Measurements from ENCODE around the gene GRIP1. TPM values are rescaled to one million over a fixed set of nuclear protein-coding genes. Genes with fewer than 3 reads are reported as not detected.

Gene GRIP1
- polyA plus RNA-seq, 4 donors, result 0.54 to 5.9 (median 0.81) TPM

DNA sequence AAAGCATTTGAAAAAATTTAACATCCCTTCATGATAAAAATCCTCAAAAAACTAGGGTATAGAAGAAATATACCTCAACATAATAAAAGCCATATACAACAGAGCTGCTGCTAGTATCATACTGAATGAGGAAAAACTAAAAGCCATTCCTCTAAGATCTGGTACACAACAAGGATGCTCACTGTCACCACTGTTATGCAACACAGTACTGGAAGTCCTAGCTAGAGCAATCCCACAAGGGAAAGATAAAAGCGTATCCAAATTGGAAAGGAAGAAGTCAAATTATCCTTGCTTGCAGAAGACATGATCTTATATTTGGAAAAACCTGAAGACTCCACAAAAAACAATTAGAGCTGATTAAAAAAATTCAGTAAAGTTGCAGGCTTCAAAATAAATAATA, 261.7 kb downstream of the GRIP1 start:
- H3K9me3 ChIP-seq (ENCODE audit: control insufficient read depth in 2 of 2, insufficient read depth in 1 of 2, low read depth in 1 of 2, low read length in 1 of 2), result no peaks in the 10 kb centered on the region
- 87 to 100% (median 100%) methylated on average over 1 of the region's 1 CpG for WGBS, 3 donors
- no peaks in the 10 kb centered on the region for H3K27me3 ChIP-seq (ENCODE audit: control insufficient read depth in 3 of 3, insufficient read depth in 3 of 3, low read length in 3 of 3)
- H3K4me3 ChIP-seq (ENCODE audit: low read depth in 1 of 3, low read length in 3 of 3), result no peak overlapping the region
- no peaks in the 10 kb centered on the region for H3K36me3 ChIP-seq (ENCODE audit: control insufficient read depth in 3 of 3, insufficient read depth in 2 of 3, low read depth in 1 of 3, low read length in 3 of 3)
- no peak for DNase-seq
- FAIRE-seq, result no peak
- no peak overlapping the region for H3K27ac ChIP-seq (ENCODE audit: low read depth in 1 of 3, low read length in 2 of 3)
- no peaks in the 10 kb centered on the region for H3K4me1 ChIP-seq (ENCODE audit: control insufficient read depth in 3 of 3, insufficient read depth in 2 of 3, low read depth in 1 of 3, low read length in 2 of 3)

DNA sequence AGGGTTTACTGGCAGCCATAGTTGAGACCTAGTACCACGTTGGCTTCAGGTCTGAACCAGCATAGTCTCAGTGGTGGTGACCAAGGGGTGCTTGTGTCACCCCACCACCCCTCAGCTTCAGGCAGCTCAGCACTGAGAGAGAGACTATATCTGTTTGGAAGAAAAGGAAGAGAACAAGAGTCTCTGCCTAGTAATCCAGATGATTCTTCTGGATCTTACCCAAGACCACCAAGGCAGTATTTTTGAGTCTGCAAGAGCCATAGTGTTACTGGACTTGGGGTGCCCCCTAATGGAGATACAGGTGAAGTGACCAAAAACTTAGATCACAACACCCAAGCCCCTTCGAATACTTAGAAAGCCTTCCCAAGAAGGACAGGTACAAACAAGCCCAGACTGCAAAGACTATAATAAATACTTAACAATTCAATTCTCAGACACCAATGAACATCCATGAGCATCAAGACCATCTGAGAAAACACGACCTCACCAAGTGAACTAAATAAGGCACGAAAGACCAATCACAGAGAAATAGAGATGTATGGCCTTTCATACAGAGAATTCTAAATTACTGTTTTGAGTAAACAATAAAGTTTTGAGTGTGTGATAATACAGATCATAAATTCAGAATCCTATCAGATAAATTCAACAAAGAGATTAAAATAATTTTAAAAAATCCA, 269.5 kb downstream of the GRIP1 start:
- DNase-seq (peak; percentile 28 to 48), FAIRE-seq (no peak)
- Histone ChIP-seq H3K36me3 (ENCODE audit: control insufficient read depth in 3 of 3, insufficient read depth in 2 of 3, low read depth in 1 of 3, low read length in 3 of 3) (no peaks in the 10 kb centered on the region), H3K27ac (ENCODE audit: low read depth in 1 of 3, low read length in 2 of 3) (no peak overlapping the region), H3K27me3 (ENCODE audit: control insufficient read depth in 3 of 3, insufficient read depth in 3 of 3, low read length in 3 of 3) (no peaks in the 10 kb centered on the region), H3K4me1 (ENCODE audit: control insufficient read depth in 3 of 3, insufficient read depth in 2 of 3, low read depth in 1 of 3, low read length in 2 of 3) (peaks cover 0 to 14% (median 0%) of the 10 kb centered on the region in 3 donors), H3K4me3 (ENCODE audit: low read depth in 1 of 3, low read length in 3 of 3) (no peak overlapping the region), H3K9me3 (ENCODE audit: control insufficient read depth in 2 of 2, insufficient read depth in 1 of 2, low read depth in 1 of 2, low read length in 1 of 2) (no peaks in the 10 kb centered on the region)
- 73 to 80% (median 73%) methylated on average over 4 of the region's 4 CpGs for WGBS, 3 donors

DNA sequence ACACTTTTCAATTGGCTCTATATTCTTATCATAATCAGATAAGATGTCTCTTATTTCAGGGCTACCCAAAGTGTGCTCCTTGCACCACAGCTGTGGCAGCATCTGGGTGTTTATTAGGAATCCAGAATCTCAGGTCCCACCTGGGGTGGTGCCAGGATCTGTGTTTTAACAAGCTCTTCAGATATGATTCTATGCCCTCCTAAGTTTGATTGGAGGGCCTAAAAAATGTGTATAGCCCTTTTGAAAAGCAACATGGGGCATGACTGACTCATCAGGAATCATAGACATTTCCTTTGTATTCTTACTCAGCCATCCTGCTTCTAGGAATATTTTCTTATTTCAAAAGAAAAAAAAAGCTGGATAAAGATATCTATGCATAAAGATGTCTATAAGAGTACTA, 273.5 kb downstream of the GRIP1 start:
- Histone ChIP-seq H3K36me3 (ENCODE audit: control insufficient read depth in 3 of 3, insufficient read depth in 2 of 3, low read depth in 1 of 3, low read length in 3 of 3) (no peaks in the 10 kb centered on the region), H3K4me3 (ENCODE audit: low read depth in 1 of 3, low read length in 3 of 3) (no peak overlapping the region), H3K9me3 (ENCODE audit: control insufficient read depth in 2 of 2, insufficient read depth in 1 of 2, low read depth in 1 of 2, low read length in 1 of 2) (no peaks in the 10 kb centered on the region), H3K27ac (ENCODE audit: low read depth in 1 of 3, low read length in 2 of 3) (no peak overlapping the region), H3K4me1 (ENCODE audit: control insufficient read depth in 3 of 3, insufficient read depth in 2 of 3, low read depth in 1 of 3, low read length in 2 of 3) (peaks cover 0 to 14% (median 0%) of the 10 kb centered on the region in 3 donors), H3K27me3 (ENCODE audit: control insufficient read depth in 3 of 3, insufficient read depth in 3 of 3, low read length in 3 of 3) (no peaks in the 10 kb centered on the region)
- FAIRE-seq, result no peak
- DNase-seq, result no peak

GRCh38 chr12:66403746-66404145, 275.1 kb downstream of the GRIP1 start:
- FAIRE-seq (no peak), DNase-seq (no peak)
- peaks cover 0 to 9% (median 0%) of the 10 kb centered on the region in 3 donors for H3K4me1 ChIP-seq (ENCODE audit: control insufficient read depth in 3 of 3, insufficient read depth in 2 of 3, low read depth in 1 of 3, low read length in 2 of 3)
- H3K27ac ChIP-seq (ENCODE audit: low read depth in 1 of 3, low read length in 2 of 3), result no peak overlapping the region
- H3K27me3 ChIP-seq (ENCODE audit: control insufficient read depth in 3 of 3, insufficient read depth in 3 of 3, low read length in 3 of 3), result no peaks in the 10 kb centered on the region
- no peak overlapping the region for H3K4me3 ChIP-seq (ENCODE audit: low read depth in 1 of 3, low read length in 3 of 3)
- no peaks in the 10 kb centered on the region for H3K9me3 ChIP-seq (ENCODE audit: control insufficient read depth in 2 of 2, insufficient read depth in 1 of 2, low read depth in 1 of 2, low read length in 1 of 2)
- no peaks in the 10 kb centered on the region for H3K36me3 ChIP-seq (ENCODE audit: control insufficient read depth in 3 of 3, insufficient read depth in 2 of 3, low read depth in 1 of 3, low read length in 3 of 3)

DNA sequence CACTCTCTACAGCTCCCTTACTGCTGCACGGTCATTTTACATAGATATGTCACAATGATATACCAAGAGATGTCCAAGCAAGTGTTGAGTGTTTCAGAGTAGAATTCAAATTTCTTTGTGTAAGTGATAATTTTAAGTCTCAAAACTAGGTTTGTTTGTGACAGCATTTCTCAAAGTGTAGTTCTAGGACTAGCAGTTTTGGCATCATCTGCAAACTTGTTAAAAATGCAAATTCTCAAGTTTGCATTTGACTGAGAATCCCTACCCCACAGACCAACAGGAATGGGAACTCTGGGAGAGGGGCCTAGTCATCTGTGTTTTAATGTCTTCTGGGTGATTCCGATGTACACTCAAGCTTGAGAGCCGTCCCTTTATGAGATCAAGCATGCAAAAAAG, 279.0 kb downstream of the GRIP1 start:
- Histone ChIP-seq H3K36me3 (ENCODE audit: control insufficient read depth in 3 of 3, insufficient read depth in 2 of 3, low read depth in 1 of 3, low read length in 3 of 3) (no peaks in the 10 kb centered on the region), H3K27ac (ENCODE audit: low read depth in 1 of 3, low read length in 2 of 3) (no peak overlapping the region), H3K9me3 (ENCODE audit: control insufficient read depth in 2 of 2, insufficient read depth in 1 of 2, low read depth in 1 of 2, low read length in 1 of 2) (no peaks in the 10 kb centered on the region), H3K4me3 (ENCODE audit: low read depth in 1 of 3, low read length in 3 of 3) (no peak overlapping the region), H3K4me1 (ENCODE audit: control insufficient read depth in 3 of 3, insufficient read depth in 2 of 3, low read depth in 1 of 3, low read length in 2 of 3) (no peaks in the 10 kb centered on the region), H3K27me3 (ENCODE audit: control insufficient read depth in 3 of 3, insufficient read depth in 3 of 3, low read length in 3 of 3) (no peaks in the 10 kb centered on the region)
- FAIRE-seq (no peak), DNase-seq (no peak)
- 75 to 93% (median 90%) methylated on average over 3 of the region's 3 CpGs for WGBS, 3 donors

GRCh38 chr12:66398931-66399910, 279.7 kb downstream of the GRIP1 start:
- Histone ChIP-seq H3K4me1 (ENCODE audit: control insufficient read depth in 3 of 3, insufficient read depth in 2 of 3, low read depth in 1 of 3, low read length in 2 of 3) (no peaks in the 10 kb centered on the region), H3K9me3 (ENCODE audit: control insufficient read depth in 2 of 2, insufficient read depth in 1 of 2, low read depth in 1 of 2, low read length in 1 of 2) (no peaks in the 10 kb centered on the region), H3K4me3 (ENCODE audit: low read depth in 1 of 3, low read length in 3 of 3) (no peak overlapping the region), H3K27ac (ENCODE audit: low read depth in 1 of 3, low read length in 2 of 3) (no peak overlapping the region), H3K36me3 (ENCODE audit: control insufficient read depth in 3 of 3, insufficient read depth in 2 of 3, low read depth in 1 of 3, low read length in 3 of 3) (no peaks in the 10 kb centered on the region), H3K27me3 (ENCODE audit: control insufficient read depth in 3 of 3, insufficient read depth in 3 of 3, low read length in 3 of 3) (no peaks in the 10 kb centered on the region)
- WGBS, 3 donors, result 63 to 87% (median 81%) methylated on average over 10 of the region's 10 CpGs
- FAIRE-seq (no peak), DNase-seq (peak in 1 of 2 donors; percentile 14)

- H3K36me3 ChIP-seq (ENCODE audit: control insufficient read depth in 3 of 3, insufficient read depth in 2 of 3, low read depth in 1 of 3, low read length in 3 of 3), result no peaks in the 10 kb centered on the region
- DNase-seq, result no peak
- no peaks in the 10 kb centered on the region for H3K4me1 ChIP-seq (ENCODE audit: control insufficient read depth in 3 of 3, insufficient read depth in 2 of 3, low read depth in 1 of 3, low read length in 2 of 3)
- H3K27ac ChIP-seq (ENCODE audit: low read depth in 1 of 3, low read length in 2 of 3), result no peak overlapping the region
- no peak for FAIRE-seq
- no peaks in the 10 kb centered on the region for H3K9me3 ChIP-seq (ENCODE audit: control insufficient read depth in 2 of 2, insufficient read depth in 1 of 2, low read depth in 1 of 2, low read length in 1 of 2)
- WGBS, 3 donors, result 83 to 94% (median 93%) methylated on average over 5 of the region's 5 CpGs
- H3K4me3 ChIP-seq (ENCODE audit: low read depth in 1 of 3, low read length in 3 of 3), result no peak overlapping the region
- no peaks in the 10 kb centered on the region for H3K27me3 ChIP-seq (ENCODE audit: control insufficient read depth in 3 of 3, insufficient read depth in 3 of 3, low read length in 3 of 3)
Measured at GRCh38 chr12:66397574-66398290, 281.1 kb downstream of the GRIP1 start.

DNA sequence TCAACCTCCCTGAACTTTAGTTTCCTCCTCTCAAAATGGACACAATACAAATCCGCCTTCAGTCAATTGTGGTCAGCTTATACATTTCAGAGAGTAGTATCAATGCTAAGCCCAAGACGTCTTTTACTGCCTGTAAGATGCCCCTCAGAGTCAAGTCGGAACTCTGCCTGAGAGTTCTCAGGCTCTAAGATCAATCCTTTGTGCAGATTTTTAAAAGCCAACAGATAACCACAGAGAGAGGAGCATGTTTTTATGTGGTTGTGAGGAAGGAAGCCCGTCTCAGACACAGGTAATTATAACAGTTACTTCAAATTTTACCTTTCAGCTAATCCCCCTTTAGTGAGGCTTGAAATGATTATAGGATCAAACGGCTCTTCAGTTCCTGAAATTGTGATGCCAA, 285.0 kb downstream of the GRIP1 start:
- Histone ChIP-seq H3K36me3 (ENCODE audit: control insufficient read depth in 3 of 3, insufficient read depth in 2 of 3, low read depth in 1 of 3, low read length in 3 of 3) (no peaks in the 10 kb centered on the region), H3K27ac (ENCODE audit: low read depth in 1 of 3, low read length in 2 of 3) (no peak overlapping the region), H3K4me3 (ENCODE audit: low read depth in 1 of 3, low read length in 3 of 3) (no peak overlapping the region), H3K4me1 (ENCODE audit: control insufficient read depth in 3 of 3, insufficient read depth in 2 of 3, low read depth in 1 of 3, low read length in 2 of 3) (no peaks in the 10 kb centered on the region), H3K27me3 (ENCODE audit: control insufficient read depth in 3 of 3, insufficient read depth in 3 of 3, low read length in 3 of 3) (no peaks in the 10 kb centered on the region), H3K9me3 (ENCODE audit: control insufficient read depth in 2 of 2, insufficient read depth in 1 of 2, low read depth in 1 of 2, low read length in 1 of 2) (no peaks in the 10 kb centered on the region)
- DNase-seq (no peak), FAIRE-seq (no peak)
- WGBS, 3 donors, result 54 to 67% (median 57%) methylated on average over 5 of the region's 5 CpGs
